ENCODE results near the gene TFAP2B.

Gene TFAP2B

GRCh38 chr6:50818673-50819072 is at the start of gene TFAP2B:
TSS of gene TFAP2B (plus strand) at chr6:50818871. CDS start at chr6:50818892, 21 bp downstream.
- no peak for DNase-seq

GRCh38 chr6:50778696-50779095 is 40.0 kb upstream of the TFAP2B start:
- no peak for DNase-seq

GRCh38 chr6:50780382-50780781 is 38.3 kb upstream of the TFAP2B start:
- no peak for DNase-seq

DNA sequence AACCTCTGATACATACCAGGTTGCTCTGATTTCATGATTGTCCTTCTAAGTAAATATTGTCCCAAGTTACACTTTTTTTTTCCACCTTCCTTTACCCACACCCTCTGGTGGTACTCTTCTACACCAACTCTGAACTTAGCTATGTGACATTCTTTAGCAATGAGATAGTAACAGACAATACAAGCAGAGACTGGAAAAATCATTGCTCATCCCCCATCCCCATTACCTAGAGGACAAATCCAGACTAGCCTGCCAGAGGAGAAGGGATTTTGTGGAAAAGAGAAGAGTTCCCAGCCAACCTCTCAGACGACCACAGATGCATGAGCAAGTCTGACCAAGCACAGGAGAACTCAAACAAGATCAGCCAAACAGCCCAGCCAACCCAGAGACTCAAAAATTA is 32.8 kb upstream of the TFAP2B start:
- DNase-seq: no peak

DNA sequence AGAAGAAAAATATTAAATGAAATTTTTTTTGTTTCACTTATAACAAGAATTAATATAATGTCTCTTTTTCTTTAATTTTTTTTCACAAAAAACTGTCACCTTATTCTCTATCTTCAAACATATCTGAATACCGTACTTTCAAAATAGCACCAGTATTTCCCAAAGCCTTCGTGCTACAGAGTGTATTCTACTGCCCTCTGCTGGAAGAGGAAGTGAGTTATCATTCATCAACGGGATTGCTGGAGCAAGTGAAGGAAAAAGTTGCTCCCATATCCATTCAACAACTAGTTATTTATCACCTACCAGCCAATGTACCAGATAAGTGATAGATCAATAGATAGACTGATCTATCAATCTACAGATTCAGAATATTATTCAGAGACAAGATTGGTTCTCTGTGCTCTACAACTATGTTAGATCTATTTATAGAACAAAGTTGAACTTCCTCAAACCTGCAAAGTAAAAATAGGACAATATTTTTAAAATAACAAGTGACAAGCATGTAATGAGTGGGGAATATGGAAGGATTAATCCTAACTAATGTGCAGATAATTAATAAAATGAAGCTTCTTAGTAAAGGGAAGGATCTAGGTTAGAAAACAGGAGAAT is 26.7 kb upstream of the TFAP2B start:
- no peak for DNase-seq

- no peak for DNase-seq
Observed at GRCh38 chr6:50792771-50793170, 25.9 kb upstream of the TFAP2B start.

GRCh38 chr6:50795574-50795973 is 23.1 kb upstream of the TFAP2B start:
- no peak for DNase-seq

DNA sequence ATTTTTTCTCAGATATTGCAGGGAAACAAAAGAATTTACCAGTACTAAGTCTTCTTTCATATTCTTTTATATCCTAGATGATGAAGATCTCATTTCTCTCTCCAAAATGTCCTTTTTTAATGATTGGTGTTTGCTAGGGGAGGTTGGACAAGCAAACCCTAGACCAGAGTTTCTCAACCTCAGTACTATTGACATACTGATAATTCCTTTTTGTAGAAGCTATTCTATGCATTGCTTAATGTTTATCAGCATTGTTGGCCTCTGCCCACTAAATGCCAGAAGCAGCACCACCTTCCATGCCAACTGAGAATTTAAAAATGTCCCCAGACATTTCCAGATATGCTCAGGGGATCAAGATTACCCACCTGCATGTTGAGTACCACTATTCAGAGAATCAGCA is 14.4 kb upstream of the TFAP2B start:
- DNase-seq: no peak

- no peak for DNase-seq
Observed at GRCh38 chr6:50807035-50807434, 11.6 kb upstream of the TFAP2B start.

- peak; percentile 0 for DNase-seq
Observed at GRCh38 chr6:50815436-50816114, 3.1 kb upstream of the TFAP2B start.

- peak; percentile 48 for DNase-seq
Observed at GRCh38 chr6:50816115-50816675, 2.5 kb upstream of the TFAP2B start.

DNA sequence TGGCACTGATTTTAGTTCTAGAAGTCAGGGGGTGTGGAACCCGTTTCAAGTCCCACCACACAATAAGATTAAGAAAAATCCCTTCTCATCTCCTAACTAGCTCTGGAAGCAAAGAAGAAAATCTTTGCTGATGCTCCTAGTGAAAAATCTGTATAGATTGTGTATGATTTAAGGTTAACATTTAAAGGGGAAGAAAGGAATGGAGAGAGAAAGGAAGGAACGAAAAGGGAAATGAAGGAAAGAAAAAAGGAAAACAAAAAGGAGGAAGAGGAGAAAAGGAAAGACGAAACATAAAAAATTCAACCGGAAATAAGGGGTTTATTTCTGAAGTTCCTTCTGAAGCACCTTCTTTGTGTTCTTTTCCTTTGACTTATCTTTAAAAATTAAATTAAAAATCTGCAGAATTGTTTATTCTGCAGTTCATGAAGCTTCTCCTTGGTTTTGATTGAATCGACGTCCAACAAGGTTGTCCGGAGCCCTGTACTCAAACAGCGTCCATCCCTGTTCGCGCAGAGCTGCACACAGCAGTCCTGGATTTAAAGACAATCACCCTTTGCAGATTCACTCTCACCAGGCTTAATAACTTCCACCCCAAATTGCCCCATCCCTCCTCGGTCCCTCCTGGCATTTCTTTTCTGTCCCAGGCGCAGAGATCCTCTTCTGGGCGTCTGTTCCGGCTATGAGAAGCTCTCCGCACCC is 1.6 kb upstream of the TFAP2B start:
- no peak for DNase-seq

DNA sequence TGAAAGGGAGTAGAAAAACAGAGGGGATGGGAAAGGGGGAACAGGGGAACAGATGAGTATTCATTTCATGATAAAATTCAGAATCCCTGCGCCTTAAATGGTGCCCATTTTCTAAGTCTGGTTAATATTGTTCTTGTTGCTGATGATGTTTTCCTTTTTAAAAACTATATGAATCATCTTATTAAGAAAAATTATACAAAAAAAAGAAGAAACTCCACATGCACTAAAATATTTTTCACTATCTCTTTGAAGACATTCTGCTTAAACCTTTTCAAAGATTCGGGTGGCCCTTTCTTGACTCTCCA is 1.1 kb upstream of the TFAP2B start:
- no peak for DNase-seq

DNA sequence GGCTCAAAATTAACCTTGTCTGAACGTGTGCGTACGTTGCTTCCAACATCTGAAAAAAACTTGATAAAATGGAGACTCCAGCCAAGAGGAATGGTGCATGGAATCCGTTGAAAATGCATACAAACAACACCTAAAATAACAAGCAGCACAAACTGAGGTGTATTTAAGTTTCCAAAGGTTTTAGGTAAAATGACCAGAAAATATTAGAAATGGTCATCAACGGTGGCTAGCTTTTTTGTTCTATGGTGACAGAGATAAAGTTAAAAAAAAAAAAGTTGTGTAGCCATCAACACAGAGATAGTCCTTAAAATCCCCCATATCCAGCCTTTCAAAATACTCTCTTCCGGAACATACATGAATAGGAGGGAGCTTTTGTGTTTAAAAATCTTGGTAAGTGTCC is 651 bp upstream of the TFAP2B start:
- DNase-seq: no peak

DNA sequence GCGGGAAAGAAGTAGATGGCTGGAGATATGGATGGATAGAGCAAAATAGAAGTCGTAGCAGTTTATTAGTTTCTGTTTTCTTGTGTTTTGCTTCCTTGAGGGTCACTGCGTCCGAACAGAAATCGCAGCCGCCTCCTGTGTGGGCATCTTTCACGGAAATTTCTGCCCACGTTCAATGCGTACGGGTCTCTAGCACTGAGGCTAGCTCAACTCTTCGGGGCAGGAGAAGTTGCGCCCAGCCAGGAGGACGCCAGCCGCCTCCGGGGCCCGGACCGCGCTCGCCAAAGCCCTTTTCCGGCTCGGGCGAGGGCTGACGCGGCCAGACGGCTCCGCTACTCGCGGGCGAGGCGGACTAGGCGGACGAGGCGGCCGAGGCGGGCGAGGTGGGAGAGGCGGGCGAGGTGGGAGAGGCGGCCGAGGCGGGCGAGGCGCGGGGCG is 814 bp downstream of the TFAP2B start:
- no peak for DNase-seq

GRCh38 chr6:50819904-50820868 is 1.5 kb downstream of the TFAP2B start:
- DNase-seq: no peak

DNA sequence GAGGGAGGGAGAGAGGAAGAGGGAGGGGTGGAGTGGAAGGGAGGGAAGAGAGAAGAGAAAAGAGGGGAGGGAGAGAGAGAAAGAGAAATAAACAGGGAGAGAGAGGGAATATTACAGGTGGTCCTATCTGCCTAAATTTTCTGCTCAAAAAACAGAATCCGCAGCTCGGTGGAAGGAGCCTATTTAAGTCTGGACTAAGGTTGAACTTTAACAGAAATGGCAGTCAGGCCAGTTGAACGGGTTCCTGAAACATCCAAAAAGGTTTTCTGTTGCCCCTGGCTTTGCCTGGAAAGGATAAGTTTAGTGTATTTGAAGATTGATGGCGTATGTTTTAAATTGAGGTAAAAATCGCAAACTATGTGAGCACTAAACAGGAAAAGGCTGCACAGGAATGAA is 2.2 kb downstream of the TFAP2B start:
- DNase-seq: no peak

- no peak for DNase-seq
Observed at GRCh38 chr6:50821441-50822077, 2.9 kb downstream of the TFAP2B start.

DNA sequence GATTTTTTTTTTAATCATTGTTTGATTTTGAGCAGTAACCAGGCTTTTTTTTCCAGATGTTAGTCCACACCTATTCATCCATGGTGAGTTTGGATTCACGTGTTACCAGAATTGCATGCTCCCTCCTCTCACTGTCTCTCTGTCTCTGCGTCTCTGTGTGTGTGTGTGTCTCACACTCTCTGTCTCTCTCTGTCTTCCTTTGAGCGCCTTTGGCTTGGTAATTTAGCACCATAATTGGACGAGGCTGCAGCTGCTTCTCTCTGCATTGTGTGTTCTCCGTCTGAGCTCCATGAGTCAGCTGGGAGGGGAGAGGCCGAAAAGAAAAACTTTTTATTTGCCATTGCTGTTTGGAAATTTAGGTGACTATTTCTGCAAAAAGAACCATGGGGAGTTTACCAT is 3.4 kb downstream of the TFAP2B start:
- no peak for DNase-seq

DNA sequence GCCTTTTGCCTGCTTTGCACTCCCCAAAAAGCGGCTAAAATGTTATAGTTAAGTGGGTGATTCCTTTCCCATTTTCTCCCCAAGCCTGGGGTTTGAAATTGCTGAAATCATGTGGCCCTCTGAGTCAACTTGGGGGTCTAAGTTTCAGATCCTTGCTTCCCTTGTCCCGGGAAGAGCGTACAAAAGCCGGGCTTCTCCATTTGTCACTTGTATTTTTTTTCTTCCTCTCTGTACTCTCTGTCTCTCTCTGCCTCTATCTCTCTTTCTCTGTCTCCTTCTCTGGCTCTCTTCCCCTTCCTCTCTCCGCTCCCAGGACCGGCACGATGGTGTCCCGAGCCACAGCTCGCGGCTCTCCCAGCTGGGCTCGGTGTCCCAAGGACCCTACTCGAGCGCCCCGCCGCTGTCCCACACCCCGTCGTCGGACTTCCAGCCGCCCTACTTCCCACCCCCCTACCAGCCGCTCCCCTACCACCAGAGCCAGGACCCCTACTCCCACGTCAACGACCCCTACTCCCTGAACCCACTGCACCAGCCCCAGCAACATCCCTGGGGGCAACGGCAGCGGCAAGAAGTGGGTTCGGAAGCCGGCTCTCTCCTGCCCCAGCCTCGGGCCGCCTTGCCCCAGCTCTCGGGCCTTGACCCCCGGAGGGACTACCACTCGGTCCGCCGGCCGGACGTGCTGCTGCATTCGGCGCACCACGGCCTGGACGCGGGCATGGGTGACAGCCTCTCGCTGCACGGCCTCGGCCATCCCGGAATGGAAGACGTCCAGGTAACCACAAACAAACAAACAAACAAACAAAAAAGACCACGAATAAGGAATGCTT is 4.6 kb downstream of the TFAP2B start:
- DNase-seq: no peak

DNA sequence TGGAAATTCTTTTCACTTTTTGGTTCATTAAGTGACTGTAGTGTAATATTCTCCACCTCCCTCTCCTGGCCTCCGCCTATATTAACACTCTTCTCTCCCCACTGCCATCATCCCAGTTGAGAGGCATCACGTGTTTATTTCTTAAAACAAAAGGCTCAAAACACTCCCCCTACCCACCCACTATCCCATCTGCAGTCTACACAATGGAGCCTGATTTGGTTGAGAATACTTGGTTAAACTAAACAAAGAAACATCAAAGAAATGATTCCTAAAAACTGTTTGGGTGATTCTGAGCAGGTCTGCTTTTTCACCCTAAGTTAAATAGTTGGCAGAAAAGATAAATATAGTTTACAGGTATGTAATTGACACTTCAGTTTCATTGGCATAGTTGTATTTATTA is 5.9 kb downstream of the TFAP2B start:
- no peak for DNase-seq
